ENCODE measurements around the gene ELP2.

ELP2 gene

GRCh38 chr18:36096955-36097354 is 32.7 kb upstream of the ELP2 start:
- H3K27me3 ChIP-seq (ENCODE audit: control insufficient read depth in 5 of 5, insufficient read depth in 4 of 5, low read length in 5 of 5): peaks cover 0 to 1% (median 0%) of the 10 kb centered on the region in 5 donors
- peaks cover 0 to 6% (median 3%) of the 10 kb centered on the region in 5 donors for H3K9me3 ChIP-seq (ENCODE audit: control insufficient read depth in 5 of 5, low read length in 5 of 5)
- no peaks in the 10 kb centered on the region for H3K4me1 ChIP-seq (ENCODE audit: control insufficient read depth in 5 of 5, insufficient read depth in 5 of 5, low read length in 5 of 5)
- H3K36me3 ChIP-seq (ENCODE audit: control insufficient read depth in 5 of 5, insufficient read depth in 5 of 5, low read length in 5 of 5): no peaks in the 10 kb centered on the region
- H3K27ac ChIP-seq (ENCODE audit: low read depth, low read length): no peak overlapping the region
- H3K9ac ChIP-seq (ENCODE audit: low read length in 5 of 5): no peak overlapping the region
- H3K4me3 ChIP-seq (ENCODE audit: low read depth in 1 of 5, low read length in 5 of 5): no peak overlapping the region

- H3K4me3 ChIP-seq (ENCODE audit: low read depth in 1 of 5, low read length in 5 of 5): no peak overlapping the region
- H3K9ac ChIP-seq (ENCODE audit: low read length in 5 of 5): no peak overlapping the region
- H3K4me1 ChIP-seq (ENCODE audit: control insufficient read depth in 5 of 5, insufficient read depth in 5 of 5, low read length in 5 of 5): no peaks in the 10 kb centered on the region
- H3K36me3 ChIP-seq (ENCODE audit: control insufficient read depth in 5 of 5, insufficient read depth in 5 of 5, low read length in 5 of 5): no peaks in the 10 kb centered on the region
- H3K27ac ChIP-seq (ENCODE audit: low read depth, low read length): no peak overlapping the region
- peaks cover 0 to 2% (median 0%) of the 10 kb centered on the region in 5 donors for H3K27me3 ChIP-seq (ENCODE audit: control insufficient read depth in 5 of 5, insufficient read depth in 4 of 5, low read length in 5 of 5)
- peaks cover 0 to 9% (median 8%) of the 10 kb centered on the region in 5 donors for H3K9me3 ChIP-seq (ENCODE audit: control insufficient read depth in 5 of 5, low read length in 5 of 5)
Observed at GRCh38 chr18:36099311-36099710, 30.4 kb upstream of the ELP2 start.

- no peak overlapping the region for H3K9ac ChIP-seq (ENCODE audit: low read length in 5 of 5)
- no peaks in the 10 kb centered on the region for H3K4me1 ChIP-seq (ENCODE audit: control insufficient read depth in 5 of 5, insufficient read depth in 5 of 5, low read length in 5 of 5)
- peaks cover 0 to 2% (median 0%) of the 10 kb centered on the region in 5 donors for H3K27me3 ChIP-seq (ENCODE audit: control insufficient read depth in 5 of 5, insufficient read depth in 4 of 5, low read length in 5 of 5)
- no peak overlapping the region for H3K4me3 ChIP-seq (ENCODE audit: low read depth in 1 of 5, low read length in 5 of 5)
- H3K36me3 ChIP-seq (ENCODE audit: control insufficient read depth in 5 of 5, insufficient read depth in 5 of 5, low read length in 5 of 5): no peaks in the 10 kb centered on the region
- H3K27ac ChIP-seq (ENCODE audit: low read depth, low read length): no peak overlapping the region
- peaks cover 0 to 9% (median 8%) of the 10 kb centered on the region in 5 donors for H3K9me3 ChIP-seq (ENCODE audit: control insufficient read depth in 5 of 5, low read length in 5 of 5)
Observed at GRCh38 chr18:36101943-36102342, 27.8 kb upstream of the ELP2 start.

GRCh38 chr18:36104749-36105148 is 24.9 kb upstream of the ELP2 start:
- Histone ChIP-seq H3K27ac (ENCODE audit: low read depth, low read length) (no peak overlapping the region), H3K4me3 (ENCODE audit: low read depth in 1 of 5, low read length in 5 of 5) (no peak overlapping the region), H3K27me3 (ENCODE audit: control insufficient read depth in 5 of 5, insufficient read depth in 4 of 5, low read length in 5 of 5) (peaks cover 0 to 2% (median 0%) of the 10 kb centered on the region in 5 donors), H3K9ac (ENCODE audit: low read length in 5 of 5) (no peak overlapping the region), H3K4me1 (ENCODE audit: control insufficient read depth in 5 of 5, insufficient read depth in 5 of 5, low read length in 5 of 5) (no peaks in the 10 kb centered on the region), H3K36me3 (ENCODE audit: control insufficient read depth in 5 of 5, insufficient read depth in 5 of 5, low read length in 5 of 5) (peaks cover 0 to 13% (median 5%) of the 10 kb centered on the region in 5 donors), H3K9me3 (ENCODE audit: control insufficient read depth in 5 of 5, low read length in 5 of 5) (peaks cover 0 to 9% (median 8%) of the 10 kb centered on the region in 5 donors)

GRCh38 chr18:36107477-36107876 is 22.2 kb upstream of the ELP2 start:
- Histone ChIP-seq H3K4me1 (ENCODE audit: control insufficient read depth in 5 of 5, insufficient read depth in 5 of 5, low read length in 5 of 5) (peaks cover 0 to 2% (median 0%) of the 10 kb centered on the region in 5 donors), H3K27me3 (ENCODE audit: control insufficient read depth in 5 of 5, insufficient read depth in 4 of 5, low read length in 5 of 5) (no peaks in the 10 kb centered on the region), H3K27ac (ENCODE audit: low read depth, low read length) (no peak overlapping the region), H3K4me3 (ENCODE audit: low read depth in 1 of 5, low read length in 5 of 5) (no peak overlapping the region), H3K9me3 (ENCODE audit: control insufficient read depth in 5 of 5, low read length in 5 of 5) (peaks cover 0 to under 1% (median 0%) of the 10 kb centered on the region in 5 donors), H3K36me3 (ENCODE audit: control insufficient read depth in 5 of 5, insufficient read depth in 5 of 5, low read length in 5 of 5) (peaks cover 19 to 35% (median 21%) of the 10 kb centered on the region in 5 donors), H3K9ac (ENCODE audit: low read length in 5 of 5) (no peak overlapping the region)

- Histone ChIP-seq H3K9me3 (ENCODE audit: control insufficient read depth in 5 of 5, low read length in 5 of 5) (no peaks in the 10 kb centered on the region), H3K27me3 (ENCODE audit: control insufficient read depth in 5 of 5, insufficient read depth in 4 of 5, low read length in 5 of 5) (no peaks in the 10 kb centered on the region), H3K9ac (ENCODE audit: low read length in 5 of 5) (no peak overlapping the region), H3K4me3 (ENCODE audit: low read depth in 1 of 5, low read length in 5 of 5) (no peak overlapping the region), H3K27ac (ENCODE audit: low read depth, low read length) (no peak overlapping the region), H3K36me3 (ENCODE audit: control insufficient read depth in 5 of 5, insufficient read depth in 5 of 5, low read length in 5 of 5) (peaks cover 19 to 40% (median 25%) of the 10 kb centered on the region in 5 donors), H3K4me1 (ENCODE audit: control insufficient read depth in 5 of 5, insufficient read depth in 5 of 5, low read length in 5 of 5) (peaks cover 0 to 8% (median 0%) of the 10 kb centered on the region in 5 donors)
Observed at GRCh38 chr18:36108196-36108595, 21.5 kb upstream of the ELP2 start.

- no peak overlapping the region for H3K9ac ChIP-seq (ENCODE audit: low read length in 5 of 5)
- H3K27me3 ChIP-seq (ENCODE audit: control insufficient read depth in 5 of 5, insufficient read depth in 4 of 5, low read length in 5 of 5): no peaks in the 10 kb centered on the region
- H3K9me3 ChIP-seq (ENCODE audit: control insufficient read depth in 5 of 5, low read length in 5 of 5): no peaks in the 10 kb centered on the region
- H3K4me1 ChIP-seq (ENCODE audit: control insufficient read depth in 5 of 5, insufficient read depth in 5 of 5, low read length in 5 of 5): peaks cover 0 to 8% (median 0%) of the 10 kb centered on the region in 5 donors
- no peak overlapping the region for H3K27ac ChIP-seq (ENCODE audit: low read depth, low read length)
- no peak overlapping the region for H3K4me3 ChIP-seq (ENCODE audit: low read depth in 1 of 5, low read length in 5 of 5)
- H3K36me3 ChIP-seq (ENCODE audit: control insufficient read depth in 5 of 5, insufficient read depth in 5 of 5, low read length in 5 of 5): peaks cover 19 to 44% (median 28%) of the 10 kb centered on the region in 5 donors
Observed at GRCh38 chr18:36108601-36109000, 21.1 kb upstream of the ELP2 start.

GRCh38 chr18:36109737-36110136 is 20.0 kb upstream of the ELP2 start:
- Histone ChIP-seq H3K9me3 (ENCODE audit: control insufficient read depth in 5 of 5, low read length in 5 of 5) (no peaks in the 10 kb centered on the region), H3K9ac (ENCODE audit: low read length in 5 of 5) (no peak overlapping the region), H3K4me1 (ENCODE audit: control insufficient read depth in 5 of 5, insufficient read depth in 5 of 5, low read length in 5 of 5) (peaks cover 0 to 8% (median 0%) of the 10 kb centered on the region in 5 donors), H3K4me3 (ENCODE audit: low read depth in 1 of 5, low read length in 5 of 5) (no peak overlapping the region), H3K27me3 (ENCODE audit: control insufficient read depth in 5 of 5, insufficient read depth in 4 of 5, low read length in 5 of 5) (no peaks in the 10 kb centered on the region), H3K36me3 (ENCODE audit: control insufficient read depth in 5 of 5, insufficient read depth in 5 of 5, low read length in 5 of 5) (peaks cover 24 to 53% (median 36%) of the 10 kb centered on the region in 5 donors), H3K27ac (ENCODE audit: low read depth, low read length) (no peak overlapping the region)

- no peaks in the 10 kb centered on the region for H3K27me3 ChIP-seq (ENCODE audit: control insufficient read depth in 5 of 5, insufficient read depth in 4 of 5, low read length in 5 of 5)
- peak overlapping the region; percentile 9 for H3K27ac ChIP-seq (ENCODE audit: low read depth, low read length)
- H3K4me3 ChIP-seq (ENCODE audit: low read depth in 1 of 5, low read length in 5 of 5): no peak overlapping the region
- H3K9ac ChIP-seq (ENCODE audit: low read length in 5 of 5): peak overlapping the region in 1 of 5 donors; percentile 16
- peaks cover 0 to 8% (median 0%) of the 10 kb centered on the region in 5 donors for H3K4me1 ChIP-seq (ENCODE audit: control insufficient read depth in 5 of 5, insufficient read depth in 5 of 5, low read length in 5 of 5)
- no peaks in the 10 kb centered on the region for H3K9me3 ChIP-seq (ENCODE audit: control insufficient read depth in 5 of 5, low read length in 5 of 5)
- peaks cover 29 to 68% (median 47%) of the 10 kb centered on the region in 5 donors for H3K36me3 ChIP-seq (ENCODE audit: control insufficient read depth in 5 of 5, insufficient read depth in 5 of 5, low read length in 5 of 5)
Observed at GRCh38 chr18:36112302-36112701, 17.4 kb upstream of the ELP2 start.

- Histone ChIP-seq H3K9me3 (ENCODE audit: control insufficient read depth in 5 of 5, low read length in 5 of 5) (no peaks in the 10 kb centered on the region), H3K27me3 (ENCODE audit: control insufficient read depth in 5 of 5, insufficient read depth in 4 of 5, low read length in 5 of 5) (no peaks in the 10 kb centered on the region), H3K9ac (ENCODE audit: low read length in 5 of 5) (no peak overlapping the region), H3K27ac (ENCODE audit: low read depth, low read length) (no peak overlapping the region), H3K4me1 (ENCODE audit: control insufficient read depth in 5 of 5, insufficient read depth in 5 of 5, low read length in 5 of 5) (peaks cover 0 to 8% (median 0%) of the 10 kb centered on the region in 5 donors), H3K4me3 (ENCODE audit: low read depth in 1 of 5, low read length in 5 of 5) (no peak overlapping the region), H3K36me3 (ENCODE audit: control insufficient read depth in 5 of 5, insufficient read depth in 5 of 5, low read length in 5 of 5) (peaks cover 31 to 68% (median 50%) of the 10 kb centered on the region in 5 donors)
Observed at GRCh38 chr18:36114251-36114650, 15.4 kb upstream of the ELP2 start.

All from subcutaneous abdominal adipose tissue (tissue), 5 donors.